Measurements from ENCODE around the gene ACADVL. TPM values are rescaled to one million over a fixed set of nuclear protein-coding genes. Genes with fewer than 3 reads are reported as not detected.
"Not testable (repeated sequence)": the region's sequence is repeated elsewhere in the genome, so short reads cannot be mapped to it uniquely, and the experiment has no call there.

Gene ACADVL
- total RNA-seq, 1 donor from 2014 or later = 219 TPM

GRCh38 chr17:7234083-7234951 lies 14.6 kb downstream of the ACADVL start, which contains the start of gene DVL2:
DVL2 (minus strand) TSS chr17:7234517; CDS start chr17:7234262, 255 bp downstream.
- DNase-seq (ENCODE audit: low read depth in 2 of 2) = peak; percentile 88 to 96

GRCh38 chr17:7235693-7236665 lies 16.2 kb downstream of the ACADVL start:
- peak in 1 of 2 donors; percentile 35 for DNase-seq (ENCODE audit: low read depth in 2 of 2)

GRCh38 chr17:7236808-7237207 lies 17.1 kb downstream of the ACADVL start:
- no peak for DNase-seq (ENCODE audit: low read depth in 2 of 2)

DNA sequence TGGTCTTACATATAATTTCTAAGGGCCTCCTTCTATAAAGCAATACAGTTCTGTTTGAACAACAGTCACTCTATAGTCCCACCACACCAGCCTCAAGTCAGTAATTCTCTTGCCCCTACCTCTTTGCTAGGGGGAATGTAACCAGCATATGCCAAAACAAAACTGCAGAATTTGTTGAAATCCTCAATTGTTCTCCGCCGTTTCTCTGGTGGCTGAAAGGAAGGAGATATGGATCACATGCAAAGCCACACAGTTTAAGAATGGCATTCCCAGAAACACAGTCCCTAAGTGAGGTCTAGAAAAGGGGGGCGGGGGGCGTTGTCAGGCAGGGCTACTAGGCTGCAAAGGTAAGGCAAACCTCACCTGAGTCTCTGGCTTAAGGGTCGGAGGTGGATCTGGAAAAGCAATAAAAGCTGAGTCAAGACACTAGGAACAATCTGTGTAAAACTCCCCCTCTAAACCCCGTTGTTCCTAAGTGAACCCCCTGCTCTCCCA lies 17.6 kb downstream of the ACADVL start:
- no peak for DNase-seq (ENCODE audit: low read depth in 2 of 2)

DNA sequence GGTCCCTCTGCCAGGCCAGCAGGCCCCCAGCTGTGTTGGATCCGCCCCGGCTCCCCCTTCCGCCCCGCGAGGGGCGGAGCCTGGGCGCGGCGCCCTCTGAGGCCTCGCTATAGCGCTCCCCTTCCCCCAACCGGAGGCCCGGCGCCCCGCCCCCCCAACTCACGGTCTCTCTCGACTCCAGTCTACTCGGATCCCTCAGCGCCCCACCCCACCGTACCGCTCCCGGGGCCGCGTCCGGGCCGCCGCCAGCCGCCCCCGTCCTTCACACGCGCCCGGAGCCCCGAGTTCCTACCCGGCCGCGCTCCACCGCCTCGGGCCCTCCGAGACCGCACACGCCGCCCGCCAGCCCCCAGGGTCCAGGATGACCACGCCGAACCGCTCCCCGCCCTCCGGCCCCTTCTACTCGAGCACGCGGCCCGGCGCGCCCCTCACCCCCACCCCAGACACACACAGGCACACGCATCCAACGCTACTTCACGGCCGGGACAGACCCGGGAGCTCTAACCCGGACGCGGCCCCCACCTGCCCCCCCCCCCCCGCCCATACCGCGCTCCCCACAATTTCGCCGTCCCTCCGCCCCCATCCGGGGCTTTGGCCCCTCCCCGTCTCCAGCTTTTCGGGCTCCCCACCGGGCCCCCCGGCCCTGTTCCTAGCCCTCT lies 18.2 kb downstream of the ACADVL start:
- peak in 1 of 2 donors; percentile 66 for DNase-seq (ENCODE audit: low read depth in 2 of 2)

GRCh38 chr17:7238420-7239090 lies 18.8 kb downstream of the ACADVL start:
- DNase-seq (ENCODE audit: low read depth in 2 of 2) = peak in 1 of 2 donors; percentile 58

DNA sequence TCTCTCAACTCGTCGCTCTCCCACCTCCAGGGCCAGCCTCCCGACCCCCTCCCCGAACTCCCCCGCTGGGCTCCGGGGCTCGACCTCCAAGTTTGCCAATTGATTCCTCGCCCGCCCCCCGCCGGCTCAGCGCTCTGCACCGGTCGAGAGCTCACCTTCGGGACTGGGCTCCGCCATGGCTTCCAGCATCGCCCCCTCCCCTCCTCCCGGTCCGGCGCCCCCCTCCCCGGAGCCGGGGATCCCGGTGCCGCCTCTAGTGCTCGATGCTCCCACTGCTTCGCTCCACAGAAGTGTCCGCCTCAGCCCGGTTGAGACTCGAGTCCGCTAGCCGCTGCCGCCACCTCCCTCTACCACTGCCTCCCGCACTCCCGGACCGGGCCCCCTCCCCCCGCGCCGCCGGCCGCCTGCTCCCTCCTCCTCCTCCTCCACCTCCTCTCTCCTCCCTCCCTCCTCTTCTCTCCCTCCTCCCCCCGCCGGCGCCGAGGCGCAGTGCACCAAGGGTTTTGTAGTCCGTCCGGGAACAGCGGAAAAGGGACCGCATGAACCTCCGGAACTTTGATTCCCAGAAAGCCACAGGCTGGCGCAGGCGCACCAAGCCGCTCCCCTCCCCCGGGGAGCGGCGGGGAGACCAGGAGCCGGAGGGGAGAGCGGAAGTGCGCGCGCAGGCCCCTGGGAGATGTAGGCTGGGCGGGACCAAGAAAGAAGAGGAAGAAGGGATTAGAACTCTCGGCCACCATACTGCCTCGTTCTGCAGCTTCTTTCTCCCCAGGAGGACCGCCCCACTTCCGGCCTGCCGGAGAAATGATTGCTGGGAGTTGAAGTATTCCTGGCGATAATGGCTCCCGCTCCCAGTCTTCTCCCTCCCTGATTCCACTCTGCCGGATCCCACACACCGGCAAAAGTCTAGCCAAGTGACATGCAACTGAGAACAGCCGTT lies 19.6 kb downstream of the ACADVL start, which contains the start of gene PHF23:
TSS of gene PHF23 (minus strand) at position 367 of the 937 bp plus-strand sequence. CDS start at position 189, 178 bp downstream.
- peak; percentile 99 for DNase-seq (ENCODE audit: low read depth in 2 of 2)

DNA sequence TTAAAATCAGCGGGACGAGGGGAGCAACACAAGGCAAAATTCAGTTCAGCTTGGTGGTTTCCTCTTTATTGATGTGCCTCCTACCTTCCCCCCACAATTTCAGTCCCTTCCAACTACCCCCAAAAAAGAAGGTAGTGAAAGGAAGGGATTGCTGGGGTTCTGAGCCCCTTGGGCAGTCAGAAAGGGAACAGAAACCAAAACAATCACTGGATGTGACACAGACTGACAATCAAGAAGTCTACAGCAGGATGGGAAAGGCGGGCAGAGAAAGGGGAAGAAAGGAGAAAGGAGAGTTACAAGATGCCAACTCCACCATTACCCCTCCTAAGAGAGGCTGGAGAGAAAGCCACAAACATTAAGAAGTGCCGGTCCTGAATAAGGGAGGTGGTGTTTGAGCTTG lies 20.6 kb downstream of the ACADVL start:
- DNase-seq (ENCODE audit: low read depth in 2 of 2) = no peak

DNA sequence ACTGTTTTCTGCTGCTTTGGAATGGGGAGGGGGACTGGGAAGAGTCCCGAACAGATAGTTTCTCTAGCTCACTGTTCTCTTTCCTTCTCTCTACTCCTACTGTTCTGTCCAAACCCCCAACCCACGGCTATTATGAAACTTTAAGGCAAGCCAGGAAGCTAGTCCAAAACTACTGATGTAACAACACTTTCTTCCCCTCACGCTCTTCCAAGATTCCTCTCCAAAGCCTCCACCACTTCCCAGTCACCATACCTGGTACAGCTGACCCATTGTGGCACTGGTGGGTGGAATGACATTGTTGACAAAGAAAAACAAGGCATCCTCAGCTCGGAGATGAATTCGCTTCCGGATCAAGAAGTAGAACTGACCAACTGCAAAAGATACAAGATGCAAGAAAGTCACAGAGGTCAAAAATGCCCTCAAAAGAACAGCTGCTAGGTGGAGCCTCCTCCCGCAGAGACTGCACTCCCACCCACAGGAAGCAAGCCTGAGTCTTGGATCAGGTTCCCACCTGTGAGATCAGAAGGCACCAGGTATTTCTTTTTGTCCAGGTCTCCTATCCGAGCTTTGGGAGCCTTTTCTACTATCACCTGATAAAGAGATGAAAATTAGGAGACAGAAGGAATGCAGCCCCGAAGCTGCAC lies 21.5 kb downstream of the ACADVL start:
- no peak for DNase-seq (ENCODE audit: low read depth in 2 of 2)

DNA sequence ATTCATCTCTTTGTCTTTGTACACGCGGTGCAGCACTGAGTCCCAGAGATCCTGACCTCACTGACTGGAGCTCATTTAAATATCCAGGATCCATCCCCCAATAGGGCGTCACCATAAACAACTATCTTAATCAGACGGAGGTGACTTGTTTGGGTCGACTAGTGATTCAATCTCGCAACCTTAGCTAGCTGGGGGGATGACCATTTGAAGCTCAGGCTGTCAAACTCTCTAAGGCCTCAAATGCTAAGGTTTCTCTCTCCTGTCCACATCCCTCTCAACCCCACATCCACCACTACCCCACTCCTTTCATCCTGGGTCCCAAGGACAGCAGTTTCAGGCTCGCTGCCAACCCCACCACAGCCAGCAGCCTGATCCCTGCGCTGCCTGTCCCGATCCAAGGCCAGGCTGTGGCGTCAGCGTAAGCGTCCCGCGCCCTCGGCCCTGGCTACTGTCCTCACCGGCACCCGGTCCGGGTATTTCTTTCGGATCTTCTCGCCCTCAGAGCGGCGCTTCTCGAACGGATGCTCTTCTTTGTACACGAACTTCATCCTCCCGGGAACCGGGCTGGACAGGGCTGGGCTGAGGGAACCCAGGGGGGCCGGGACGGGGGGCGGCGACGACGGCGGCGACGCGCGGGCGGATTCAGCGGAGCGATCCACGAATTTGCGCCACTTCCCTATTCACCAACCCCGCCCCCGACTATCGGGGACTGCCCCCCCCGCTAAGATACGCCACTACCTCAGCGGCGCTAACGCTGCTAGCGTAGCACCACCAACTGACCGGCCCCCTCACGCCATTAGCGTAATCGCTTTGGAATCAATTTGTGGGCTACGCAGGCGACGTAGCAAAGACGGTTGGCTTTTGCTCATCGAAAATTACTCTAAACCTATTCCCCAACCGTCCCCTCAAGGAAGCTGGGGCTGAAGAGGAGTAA lies 22.3 kb downstream of the ACADVL start, which contains the start of gene GABARAP:
TSS of gene GABARAP (minus strand) at position 667 of the 934 bp plus-strand sequence. CDS start at position 548, 119 bp downstream.
- peak; percentile 82 to 95 for DNase-seq (ENCODE audit: low read depth in 2 of 2)

DNA sequence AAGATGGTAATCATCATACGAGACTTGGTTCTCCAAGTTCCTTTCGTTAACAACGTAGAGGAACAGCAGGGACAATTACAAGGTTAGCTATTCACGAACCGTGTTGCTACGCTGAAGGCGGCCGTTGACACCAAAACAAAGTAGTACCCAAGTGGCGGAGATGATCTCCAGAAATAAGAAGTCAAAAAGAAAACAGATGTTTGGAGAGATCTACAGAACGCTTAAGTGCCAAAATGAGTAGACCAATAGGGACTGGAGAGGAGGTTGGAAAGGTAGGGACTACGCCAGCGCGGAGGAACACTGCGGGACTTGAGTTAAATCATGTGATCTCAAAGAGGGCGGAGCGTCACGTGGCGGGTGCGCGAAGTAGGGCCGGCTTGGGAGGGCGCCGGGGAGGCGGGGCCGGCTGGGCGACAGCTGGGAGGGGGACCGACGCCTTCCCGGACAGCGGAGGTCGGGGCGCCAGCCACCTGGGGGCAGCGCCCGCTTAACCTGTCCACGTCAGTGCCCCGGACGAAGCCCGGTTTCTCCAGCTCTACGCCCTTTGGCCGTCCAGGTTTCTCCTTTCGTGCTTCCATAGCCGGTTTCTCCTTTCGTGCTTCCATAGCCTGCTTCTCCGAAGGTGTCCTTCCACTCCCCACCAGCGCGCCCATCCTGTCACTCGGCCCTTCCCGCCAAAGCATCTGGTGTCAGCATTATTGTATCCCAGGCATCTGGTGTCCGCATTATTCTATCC lies 23.1 kb downstream of the ACADVL start:
- peak; percentile 94 to 98 for DNase-seq (ENCODE audit: low read depth in 2 of 2)

DNA sequence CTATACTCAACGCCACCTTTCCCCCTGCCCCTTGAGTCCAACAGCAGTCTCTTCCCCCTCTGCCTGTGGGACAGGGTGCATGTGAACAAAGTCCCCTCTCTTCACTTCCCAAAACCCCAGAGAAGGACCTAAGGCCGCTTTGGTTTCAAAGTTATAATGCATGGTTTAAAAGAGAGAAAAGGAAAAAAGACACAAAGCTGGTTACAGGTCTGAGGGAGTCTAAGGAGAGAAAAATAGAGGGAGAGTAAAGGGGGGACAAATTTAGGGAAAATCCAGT lies 23.7 kb downstream of the ACADVL start:
- no peak for DNase-seq (ENCODE audit: low read depth in 2 of 2)

DNA sequence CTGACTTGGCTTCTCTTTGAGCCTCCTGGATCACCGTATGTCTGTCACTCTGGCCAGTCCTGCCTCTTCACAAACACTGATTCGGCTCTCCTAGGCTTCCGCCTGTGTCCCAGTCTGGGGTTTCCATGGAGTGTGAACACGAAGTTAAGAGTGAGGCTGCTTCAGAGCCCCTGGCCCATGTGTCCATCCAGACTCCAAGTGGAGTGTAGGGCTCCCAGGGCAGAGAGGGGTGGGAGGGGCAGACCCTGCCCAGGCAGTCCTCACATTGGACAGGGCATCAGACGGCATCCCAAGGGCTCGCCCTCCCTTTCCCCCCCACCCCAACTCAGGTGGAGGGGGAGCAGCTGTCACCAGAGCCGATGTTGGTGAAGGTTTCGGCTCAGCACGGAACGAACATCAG lies 24.1 kb downstream of the ACADVL start:
- DNase-seq (ENCODE audit: low read depth in 2 of 2) = not testable (repeated sequence)

DNA sequence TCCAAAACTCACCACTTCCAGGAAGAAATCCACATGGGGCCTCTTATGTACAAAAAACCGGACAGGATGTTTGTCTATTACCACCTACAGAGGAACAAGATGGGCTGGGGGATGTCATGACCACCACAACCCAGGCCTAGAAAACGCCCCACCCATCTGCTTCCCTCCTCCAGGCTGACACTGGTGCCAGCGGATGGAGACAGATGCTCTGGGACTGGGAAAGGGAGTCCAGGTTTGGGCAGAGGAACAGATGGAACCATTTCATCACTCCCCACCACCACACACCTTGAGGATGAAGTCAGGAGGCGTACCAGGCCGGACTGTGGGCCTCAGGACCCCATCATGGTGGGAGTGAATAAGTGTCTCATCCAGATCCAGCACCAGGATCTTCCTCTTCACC lies 27.0 kb downstream of the ACADVL start:
- no peak for DNase-seq (ENCODE audit: low read depth in 2 of 2)

- no peak for DNase-seq (ENCODE audit: low read depth in 2 of 2)
Measured at GRCh38 chr17:7248796-7249195, 29.1 kb downstream of the ACADVL start.

- no peak for DNase-seq (ENCODE audit: low read depth in 2 of 2)
Measured at GRCh38 chr17:7249214-7249613, 29.5 kb downstream of the ACADVL start.

GRCh38 chr17:7249830-7250229 lies 30.1 kb downstream of the ACADVL start:
- DNase-seq (ENCODE audit: low read depth in 2 of 2) = no peak

All from dermis microvascular lymphatic vessel endothelial cell (primary cell).